M059J (cell line): ENCODE data around the gene SEPTIN1. TPM values are rescaled to one million over a fixed set of nuclear protein-coding genes. Genes with fewer than 3 reads are reported as not detected.

Experiments used
- DNase-seq: peaks from one replicate; pipeline ENCODE4 v3.0.0-alpha.2; 2012; ENCODE audit warnings: low read depth
- total RNA-seq: library from RNA; depleted of rRNA; stranded (reverse); fragments of >200 nt; shearing (Covaris generic); gene quantifications from 2 replicates; pipeline ENCODE4 v1.2.3, GENCODE V29; 2014

SEPTIN1 gene
- total RNA-seq, 1 experiment from 2014 or later = 0.17 TPM

GRCh38 chr16:30377050-30377811 lies 5.1 kb downstream of the SEPTIN1 start:
- no peak for DNase-seq

DNA sequence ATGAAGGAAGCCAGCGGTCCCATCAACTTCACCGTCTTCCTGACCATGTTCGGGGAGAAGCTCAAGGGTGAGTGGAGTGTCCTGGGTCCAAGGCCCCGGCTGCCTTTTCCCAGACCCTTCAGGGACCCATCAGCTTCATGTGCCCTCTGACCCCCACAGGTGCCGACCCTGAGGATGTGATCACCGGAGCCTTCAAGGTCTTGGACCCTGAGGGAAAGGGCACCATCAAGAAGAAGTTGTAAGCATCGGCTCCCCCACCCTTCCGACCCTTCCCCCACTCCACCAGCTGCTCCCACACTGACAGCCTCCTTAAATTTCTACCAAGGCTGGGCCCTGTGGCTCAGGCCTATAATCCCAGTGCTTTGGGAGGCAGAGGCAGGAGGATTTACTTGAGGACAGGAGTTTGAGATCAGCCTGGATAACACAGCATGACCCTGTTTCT lies 5.9 kb downstream of the SEPTIN1 start:
- DNase-seq = no peak

DNA sequence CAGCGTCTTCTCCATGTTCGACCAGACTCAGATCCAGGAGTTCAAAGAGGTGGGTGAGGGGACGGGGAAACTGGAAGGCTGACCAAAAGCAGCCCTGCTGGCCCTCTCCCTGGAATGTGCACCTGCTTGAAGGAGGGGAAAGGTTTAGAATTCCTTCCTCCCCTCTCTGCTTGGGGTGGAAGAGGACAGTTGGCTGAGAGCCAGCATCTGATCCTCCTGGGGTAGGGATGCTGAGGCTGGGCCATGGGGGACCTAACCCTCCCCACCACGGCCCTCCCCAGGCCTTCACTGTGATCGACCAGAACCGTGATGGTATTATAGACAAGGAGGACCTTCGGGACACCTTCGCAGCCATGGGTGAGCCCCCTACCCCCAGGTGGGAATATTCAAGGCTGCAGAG lies 6.5 kb downstream of the SEPTIN1 start:
- DNase-seq = no peak

DNA sequence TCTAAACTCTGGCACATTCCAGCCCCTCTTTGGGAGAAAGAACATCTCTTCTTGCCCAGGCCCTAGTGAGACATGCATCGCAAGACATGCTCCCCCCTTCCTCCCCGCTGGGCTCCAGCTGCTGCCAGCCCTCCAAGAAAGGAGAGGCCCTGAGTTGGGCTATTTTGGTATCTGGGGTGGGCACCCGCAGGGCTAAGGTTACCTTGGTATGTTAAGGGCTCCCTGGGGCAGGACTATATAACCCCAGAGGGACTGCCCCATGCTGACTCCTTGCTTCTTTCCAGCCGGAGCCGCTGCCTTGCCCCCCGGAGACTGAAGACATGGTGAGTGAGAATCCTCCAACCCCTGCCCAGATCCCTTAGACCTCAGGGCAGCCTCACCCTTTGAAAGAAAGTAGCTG lies 7.8 kb downstream of the SEPTIN1 start, which contains the start of gene MYL11:
MYL11 (plus strand) TSS at position 265 of the 400 bp plus-strand sequence; CDS start at position 321, 56 bp downstream.
- DNase-seq = no peak

DNA sequence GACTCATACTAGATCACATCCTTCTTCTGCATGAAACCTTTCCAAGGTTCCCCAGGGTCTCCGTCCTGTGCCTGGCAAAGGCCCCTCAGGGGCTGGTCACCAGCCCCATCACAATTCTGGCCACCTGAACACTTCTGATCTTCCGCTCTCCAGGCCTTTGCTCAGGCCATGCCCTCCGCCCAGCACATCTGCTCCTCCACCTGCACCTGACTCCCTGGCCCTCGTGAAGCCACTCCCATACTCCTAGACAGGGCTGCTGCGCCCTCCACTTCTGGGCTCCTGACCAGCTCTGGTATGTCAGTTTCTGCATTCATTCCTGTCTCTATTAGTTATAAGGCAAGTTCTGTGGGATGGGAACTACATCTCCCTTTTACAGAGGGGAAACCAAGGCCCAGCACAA lies 9.6 kb downstream of the SEPTIN1 start:
- DNase-seq = no peak

GRCh38 chr16:30372038-30372712 lies 10.2 kb downstream of the SEPTIN1 start:
- no peak for DNase-seq

DNA sequence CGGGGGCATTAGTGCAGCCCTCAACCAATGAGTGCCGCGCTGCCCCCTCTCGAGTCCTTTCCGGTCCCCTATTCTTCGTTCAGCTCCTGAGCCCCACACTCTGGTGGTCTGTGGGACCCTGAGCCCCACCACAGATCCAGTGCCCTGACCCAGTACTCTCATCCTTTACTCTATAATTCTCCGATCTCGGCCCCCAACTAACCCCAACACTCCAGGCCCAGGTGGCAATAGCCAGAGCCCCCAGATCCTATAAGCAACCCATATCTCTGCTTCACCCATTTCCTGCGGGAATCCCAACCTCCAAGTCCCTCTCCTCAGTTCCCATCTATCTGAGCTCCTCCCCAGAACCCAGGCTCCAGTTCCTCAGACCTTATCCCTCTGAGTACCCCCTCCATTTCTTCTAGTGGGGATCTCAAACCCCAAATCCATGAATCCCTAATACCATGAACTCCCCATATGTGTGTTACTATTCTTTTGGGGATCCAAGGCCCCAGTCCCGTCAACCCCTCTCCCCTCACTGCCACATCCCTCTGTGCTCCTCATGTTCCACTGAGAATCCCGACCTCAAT lies 11.0 kb downstream of the SEPTIN1 start:
- no peak for DNase-seq

DNA sequence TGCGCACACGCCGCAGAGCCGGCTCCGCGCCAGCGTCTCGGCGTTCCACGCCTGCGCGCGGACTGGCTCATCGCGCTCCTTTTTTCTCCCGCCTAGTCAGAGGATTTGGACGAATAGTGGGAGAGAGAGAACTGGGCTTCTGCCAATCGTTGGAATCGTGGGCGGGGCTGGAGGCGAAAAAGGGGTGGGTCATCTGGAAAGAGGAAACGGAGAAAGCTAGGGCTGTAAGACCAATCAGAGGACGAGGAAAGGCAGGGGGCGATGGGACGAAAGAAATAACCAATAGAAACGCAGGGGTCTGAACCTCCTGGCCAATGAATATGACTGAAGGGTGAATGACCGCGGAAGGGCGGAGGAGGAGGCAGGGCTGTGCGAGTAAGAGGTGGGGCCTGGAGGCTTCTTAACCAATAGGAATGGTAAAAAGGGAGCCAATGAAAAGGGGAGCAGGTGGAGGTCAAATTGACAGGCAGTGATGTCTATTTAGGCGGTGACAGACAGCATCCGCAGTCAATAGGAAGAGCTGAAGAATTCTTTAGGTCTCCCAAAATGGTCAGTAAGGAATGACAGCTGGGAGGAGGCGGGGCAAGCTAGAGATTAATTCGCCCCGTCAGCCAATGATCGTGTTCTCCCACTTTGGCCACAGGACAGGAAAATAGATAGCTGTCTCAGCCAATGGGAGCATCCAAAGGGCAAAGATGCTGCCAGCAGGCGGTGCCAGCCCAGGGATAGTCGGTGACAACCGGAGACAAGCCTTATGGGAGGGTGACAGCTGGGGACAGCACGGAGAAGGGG lies 11.7 kb downstream of the SEPTIN1 start, which contains the start of gene TBC1D10B:
TBC1D10B (minus strand) TSS at position 39 of the 792 bp plus-strand sequence. CDS start 311 bp downstream, outside the sequence.
- DNase-seq = peak; percentile 100

DNA sequence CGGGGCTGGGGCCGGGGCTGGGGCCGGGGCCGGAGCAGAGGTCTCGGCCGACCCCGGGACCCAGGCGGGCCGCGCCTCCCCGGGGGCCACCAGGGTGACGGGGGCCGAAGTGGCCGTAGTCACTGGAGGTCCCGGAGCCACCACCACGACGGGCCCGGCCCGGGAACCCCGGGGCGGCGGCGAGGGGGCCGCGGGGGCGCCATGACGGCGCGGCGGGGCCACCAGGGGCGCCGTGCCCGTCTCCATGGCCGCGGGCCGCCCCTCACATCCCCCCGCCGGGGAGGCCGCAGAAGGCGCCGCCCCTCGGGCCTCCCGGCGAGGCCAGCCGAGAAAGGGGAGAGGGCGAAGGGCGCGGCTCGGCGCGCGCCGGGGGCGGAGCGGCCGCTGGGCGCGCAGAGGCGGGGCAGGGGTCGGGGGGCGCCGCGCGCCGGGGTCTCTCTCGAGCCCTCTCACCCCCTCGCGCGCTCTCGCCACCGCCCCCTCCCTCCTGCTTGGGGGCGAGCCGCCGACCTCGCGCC lies 12.4 kb downstream of the SEPTIN1 start:
- no peak for DNase-seq

- peak; percentile 32 for DNase-seq
Measured at GRCh38 chr16:30369091-30369937, 13.0 kb downstream of the SEPTIN1 start.

- DNase-seq = no peak
Measured at GRCh38 chr16:30368792-30369090, 13.6 kb downstream of the SEPTIN1 start.

- DNase-seq = peak; percentile 71
Measured at GRCh38 chr16:30368122-30368791, 14.1 kb downstream of the SEPTIN1 start.

DNA sequence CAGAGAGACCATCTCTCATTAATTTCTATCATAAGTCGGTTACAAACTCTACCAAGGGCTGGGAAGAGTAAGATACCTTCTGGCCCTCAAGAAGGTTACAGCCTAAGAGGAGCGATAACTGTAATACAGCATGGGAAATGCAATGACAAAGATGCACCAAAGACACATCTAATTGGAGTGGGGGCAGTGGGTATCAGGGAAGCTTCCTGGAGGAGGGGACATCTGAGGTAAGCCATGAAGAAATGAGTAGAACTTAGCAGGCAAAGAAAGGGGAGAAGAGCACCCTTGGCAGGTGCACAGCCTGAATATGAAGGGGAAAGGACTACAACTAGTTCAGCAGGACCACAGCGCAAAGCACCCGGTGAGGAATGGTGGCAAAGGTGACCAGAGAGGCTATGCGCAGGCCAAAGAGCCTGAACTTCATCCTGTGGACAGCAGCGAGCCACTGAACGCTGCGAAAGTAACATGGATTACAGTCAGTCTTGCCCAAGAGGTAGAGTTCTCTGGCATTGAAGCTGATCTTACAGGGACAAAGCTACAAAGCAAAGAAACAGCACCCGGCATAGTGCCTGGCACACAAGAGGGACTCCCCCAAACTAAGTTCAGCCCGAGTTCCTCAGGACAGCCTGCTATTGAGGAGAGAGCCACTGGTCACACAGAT lies 14.9 kb downstream of the SEPTIN1 start:
- DNase-seq = no peak

DNA sequence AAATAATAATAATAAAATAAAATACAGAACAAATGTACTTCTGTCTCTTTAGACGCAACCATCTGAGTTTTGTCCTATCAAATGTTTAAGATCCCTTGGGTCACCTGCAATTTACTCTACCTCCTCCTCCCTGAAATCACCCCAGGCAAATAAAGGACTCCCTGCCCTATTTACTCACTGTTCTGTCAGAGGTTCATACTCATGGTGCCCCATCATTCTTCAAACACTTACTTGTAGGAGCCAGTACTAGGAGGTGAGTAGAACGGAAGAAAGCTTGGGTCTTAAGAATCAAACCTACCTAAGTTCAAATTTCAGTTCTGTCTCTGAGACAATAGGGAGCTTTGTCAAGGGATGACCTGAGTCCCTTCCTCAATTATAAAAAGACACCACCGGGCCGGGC lies 15.8 kb downstream of the SEPTIN1 start:
- no peak for DNase-seq

- DNase-seq = no peak
Measured at GRCh38 chr16:30365200-30365599, 17.2 kb downstream of the SEPTIN1 start.

DNA sequence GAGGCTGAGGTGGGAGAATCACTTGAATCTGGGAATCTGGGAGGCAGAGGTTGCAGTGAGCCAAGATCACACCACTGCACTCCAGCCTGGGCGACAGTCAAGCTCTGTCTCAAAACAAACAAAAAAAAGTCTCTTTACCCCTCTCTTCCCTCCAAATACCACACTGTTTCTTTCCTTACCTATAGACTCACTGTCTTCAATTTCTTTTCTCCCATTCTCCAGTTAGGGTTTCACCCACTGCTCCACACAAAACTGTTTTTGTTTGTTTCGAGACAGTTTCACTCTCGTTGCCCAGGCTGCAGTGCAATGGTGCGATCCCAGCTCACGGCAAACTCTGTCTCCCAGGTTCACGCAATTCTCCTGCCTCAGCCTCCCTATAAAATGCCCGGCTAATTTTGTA lies 21.2 kb downstream of the SEPTIN1 start:
- no peak for DNase-seq

GRCh38 chr16:30359871-30360170 lies 22.5 kb downstream of the SEPTIN1 start:
- DNase-seq = no peak

DNA sequence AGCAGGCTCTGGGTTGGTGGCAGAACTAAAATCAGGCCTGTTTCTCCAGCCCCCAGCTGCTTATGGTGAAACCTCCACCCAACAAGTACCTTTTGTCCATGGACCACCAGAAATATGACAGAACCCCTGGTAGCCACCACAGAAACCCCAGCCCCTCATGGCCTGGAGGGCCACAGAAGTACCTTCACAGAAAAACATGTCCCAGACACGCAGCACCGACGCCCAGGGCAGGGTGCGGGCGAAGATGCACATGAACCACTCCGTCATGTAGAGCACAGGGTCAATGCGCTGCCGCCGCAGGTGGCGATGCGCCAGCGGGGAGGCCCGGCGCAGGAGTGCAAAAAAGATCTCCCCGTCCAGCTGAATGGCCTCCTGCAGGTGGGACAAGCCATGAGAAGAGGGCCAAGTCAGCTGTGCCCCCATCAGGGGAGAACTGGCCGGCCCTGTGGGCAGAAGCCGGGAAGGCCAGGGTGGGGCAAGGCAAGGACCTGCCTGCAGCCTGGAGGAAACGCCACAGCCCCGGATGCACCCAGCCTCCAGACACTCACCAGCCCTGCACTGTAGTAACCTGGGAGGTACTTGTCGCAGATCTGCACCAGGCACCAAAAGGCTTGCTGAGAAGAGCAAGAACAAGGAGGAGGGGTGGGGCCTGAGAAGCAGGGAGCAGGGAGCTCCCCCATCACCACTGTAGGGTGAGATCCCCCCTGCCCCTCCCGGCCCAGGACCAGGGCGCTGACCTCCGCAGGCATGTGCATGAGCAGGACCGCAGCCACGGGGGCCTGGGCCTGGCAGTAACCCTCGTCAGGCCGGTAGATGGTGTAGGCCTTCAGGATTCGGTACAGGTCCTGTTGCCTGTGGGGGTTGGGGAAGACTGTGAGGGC lies 23.1 kb downstream of the SEPTIN1 start:
- no peak for DNase-seq

GRCh38 chr16:30358577-30358936 lies 23.8 kb downstream of the SEPTIN1 start:
- DNase-seq = no peak
